Measurements from ENCODE around the gene LRCH4. TPM values are rescaled to one million over a fixed set of nuclear protein-coding genes. Genes with fewer than 3 reads are reported as not detected.

The LRCH4 gene
- total and polyA plus RNA-seq, 2 of the 13 experiments (the other 11 are each of a cell fraction or from before 2014, with no cell fraction given) = 7.0 to 9.3 TPM

DNA sequence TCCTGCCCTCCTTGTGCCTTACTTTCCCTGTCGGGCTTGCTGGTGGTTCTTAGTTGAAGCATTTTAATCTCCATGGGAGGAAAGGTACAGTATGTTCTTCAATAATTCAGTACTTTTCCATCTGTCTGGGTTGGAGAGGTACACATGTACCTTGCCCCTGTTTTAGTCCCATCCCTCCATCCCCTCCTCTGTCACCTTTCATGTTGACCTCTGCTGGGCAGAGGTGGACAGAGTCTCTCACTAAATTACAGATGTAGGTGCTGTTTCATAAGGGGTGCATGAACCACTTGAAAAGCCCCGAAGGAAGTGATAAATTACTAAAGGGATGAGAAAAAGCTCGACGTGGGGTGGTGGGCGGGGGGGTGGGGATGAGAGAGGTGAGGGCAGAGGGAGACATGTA, 41.5 kb downstream of the LRCH4 start:
- intact Hi-C loops (cut with micrococcal nuclease; ENCODE audit: unreplicated experiment) = no loop called here
- FAIRE-seq = peak; percentile 88
- Histone ChIP-seq H3K4me1 (ENCODE audit: insufficient read depth, low read length) (peaks cover 82% of the 10 kb centered on the region), H3K4me2 (ENCODE audit: low read depth, low read length) (peak overlapping the region; percentile 86), H3K27ac (ENCODE audit: extremely low read length, insufficient read depth, low read length) (peak overlapping the region; percentile 94), H3K36me3 (replicated peaks in 1 of 2; ENCODE audit: control insufficient read depth in 1 of 2, insufficient read depth in 2 of 2, low read length in 2 of 2) (peaks cover 2 to 22% of the 10 kb centered on the region in 2 experiments), H2AFZ (ENCODE audit: low read length) (no peak overlapping the region), H3K27me3 (ENCODE audit: control insufficient read depth in 1 of 2, insufficient read depth in 2 of 2, low read length in 2 of 2) (no peaks in the 10 kb centered on the region; a peak in 1 of 5 replicates), H3K9me3 (ENCODE audit: low read length) (no peaks in the 10 kb centered on the region), H3K79me2 (ENCODE audit: insufficient read depth, low read length) (peaks cover 79% of the 10 kb centered on the region), H4K20me1 (ENCODE audit: insufficient read depth, low read length) (no peaks in the 10 kb centered on the region), H3K9ac (ENCODE audit: insufficient read depth, low read depth, low read length) (peak overlapping the region; percentile 76), H3K4me3 (replicated peaks in 1 of 3; ENCODE audit: insufficient read depth in 1 of 3, low read depth in 2 of 3, low read length in 3 of 3) (peak overlapping the region; percentile 38 to 43 (median 39))
- no peak for ATAC-seq
- BruUV-seq (replicated peaks) = no TSS peak
- peak; percentile 76 for DNase-seq (ENCODE audit: low spot score)
- 0% methylated on average over 5 of the region's 5 CpGs for WGBS (ENCODE audit: low lambda C conversion rate)
- ChIA-PET CTCF (ENCODE audit: low intra/inter-chr PET ratio, low total read pairs) (no interaction called here), POLR2A (interaction anchor here (1.2 to 2.4 kb wide), 8 partner anchors 11 to 345 kb away, joined by 3 to 14 read pairs (median 6); partner anchors contain the start of genes MEPCE, TSC22D4, UFSP1 and ZCWPW1)
- in situ Hi-C loops (cut with HindIII; ENCODE audit: extremely low pct_ligation_motif_present, low pct_unique_long_range_greater_than_20kb) = no loop called here
- TF ChIP-seq ZNF335 (CRISPR knock-in tag; IDR thresholded peaks at IDR 0.05) (no peak), PHF21A (CRISPR knock-in tag; IDR thresholded peaks at IDR 0.05) (peak; percentile 59; the same call in 1 of the 2 replicates), FOSL2 (CRISPR knock-in tag; IDR thresholded peaks at IDR 0.05) (peak; percentile 44; the same call in 1 of the 2 replicates), ZNF235 (CRISPR knock-in tag; IDR thresholded peaks at IDR 0.05; ENCODE audit: borderline replicate concordance) (no peak), NRL (CRISPR knock-in tag; IDR thresholded peaks at IDR 0.05; ENCODE audit: borderline replicate concordance) (no peak), EZH2 (conservative IDR thresholded peaks at IDR 0.05; ENCODE audit: low read depth, low read length) (no peak), HDAC1 (CRISPR knock-in tag; IDR thresholded peaks at IDR 0.05) (no peak), GABPA (IDR thresholded peaks at IDR 0.05; ENCODE audit: low read depth, low read length) (no peak), GABPA (CRISPR knock-in tag; IDR thresholded peaks at IDR 0.05; ENCODE audit: low read depth) (no peak), GTF2F1 (IDR thresholded peaks at IDR 0.05; ENCODE audit: low read length) (no peak), SYNCRIP (IDR thresholded peaks at IDR 0.05; ENCODE audit: insufficient read depth, low read depth, low read length) (no peak), ZBED4 (CRISPR knock-in tag; IDR thresholded peaks at IDR 0.05; ENCODE audit: borderline replicate concordance) (no peak), SOX6 (IDR thresholded peaks at IDR 0.05) (no peak), SOX6 (CRISPR knock-in tag; IDR thresholded peaks at IDR 0.05) (no peak), HNRNPK (IDR thresholded peaks at IDR 0.05; ENCODE audit: low read depth, low read length, poor library complexity, severe bottlenecking) (peak; percentile 40), MIXL1 (CRISPR knock-in tag; IDR thresholded peaks at IDR 0.05) (peak; percentile 21; the same call in 1 of the 2 replicates), ATM (IDR thresholded peaks at IDR 0.05; ENCODE audit: borderline replicate concordance) (no peak), LBX2 (CRISPR knock-in tag; IDR thresholded peaks at IDR 0.05; ENCODE audit: borderline replicate concordance) (no peak), ADNP (CRISPR knock-in tag; IDR thresholded peaks at IDR 0.05) (no peak), HNRNPL (IDR thresholded peaks at IDR 0.05; ENCODE audit: low read depth, low read length) (no peak)
- TF ChIP-seq, protein P1, sequence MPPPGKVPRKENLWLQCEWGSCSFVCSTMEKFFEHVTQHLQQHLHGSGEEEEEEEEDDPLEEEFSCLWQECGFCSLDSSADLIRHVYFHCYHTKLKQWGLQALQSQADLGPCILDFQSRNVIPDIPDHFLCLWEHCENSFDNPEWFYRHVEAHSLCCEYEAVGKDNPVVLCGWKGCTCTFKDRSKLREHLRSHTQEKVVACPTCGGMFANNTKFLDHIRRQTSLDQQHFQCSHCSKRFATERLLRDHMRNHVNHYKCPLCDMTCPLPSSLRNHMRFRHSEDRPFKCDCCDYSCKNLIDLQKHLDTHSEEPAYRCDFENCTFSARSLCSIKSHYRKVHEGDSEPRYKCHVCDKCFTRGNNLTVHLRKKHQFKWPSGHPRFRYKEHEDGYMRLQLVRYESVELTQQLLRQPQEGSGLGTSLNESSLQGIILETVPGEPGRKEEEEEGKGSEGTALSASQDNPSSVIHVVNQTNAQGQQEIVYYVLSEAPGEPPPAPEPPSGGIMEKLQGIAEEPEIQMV (CRISPR knock-in tag; IDR thresholded peaks at IDR 0.05; ENCODE audit: low read depth) = 0 out of 2 replicates have a peak, but pooled peaks have one; percentile 28

Data from HepG2 (cell line).